Testis (tissue), 3 donors: ENCODE results near the gene FAM234B. TPM values are rescaled to one million over a fixed set of nuclear protein-coding genes. Genes with fewer than 3 reads are reported as not detected.

Experiments used
- DNase-seq: peaks from one replicate; pipeline ENCODE4 v3.0.0-alpha.2; 2019
- H3K27ac ChIP-seq, 2 donors: fragments of 200-600 bp; sonication (generic); one replicate each; pipeline ENCODE4 v1.5.1; 2019
- H3K27me3 ChIP-seq: fragments of 200-600 bp; sonication (generic); one replicate; pipeline ENCODE4 v1.5.1; 2019
- H3K36me3 ChIP-seq: fragments of 200-600 bp; sonication (generic); one replicate; pipeline ENCODE4 v1.5.1; 2017; ENCODE audit warnings: low read depth; ENCODE audit errors: missing control alignments
- H3K4me1 ChIP-seq: fragments of 200-600 bp; sonication (generic); one replicate; pipeline ENCODE4 v1.5.1; 2019
- H3K4me3 ChIP-seq, 2 donors: fragments of 200-600 bp; sonication (generic); one replicate each; pipeline ENCODE4 v1.5.1; 2017 to 2019
- H3K9me3 ChIP-seq: fragments of 200-600 bp; sonication (generic); one replicate; pipeline ENCODE4 v1.5.1; 2017
- CTCF ChIP-seq, 3 experiments: fragments of 450-650 bp in 2 of 3; fragments of 200-600 bp in 1 of 3; sonication (generic) in 1 of 3; IDR thresholded peaks; one replicate each; pipeline ENCODE4 v1.5.1; 2016 to 2019; ENCODE audit warnings: antibody characterized with exemption in 3 of 3, mild to moderate bottlenecking in 2 of 3, moderate library complexity in 1 of 3
- POLR2A ChIP-seq: fragments of 450-650 bp; IDR thresholded peaks from one replicate; pipeline ENCODE4 v1.6.1; 2017; ENCODE audit warnings: antibody characterized with exemption, mild to moderate bottlenecking, moderate library complexity
- WGBS, 2 donors: methylation state at CpG; one replicate each; pipeline ENCODE4 v1.1.5; 2018; 5-methylcytosine and 5-hydroxymethylcytosine counted together
- intact Hi-C: fragments of 100-400 bp; cut with DNase I; formaldehyde crosslinking; loops from one replicate; pipeline ENCODE4 v1.15.1; 2023; ENCODE audit warnings: low total_unique reads
- polyA plus RNA-seq: library from polyadenylated mRNA; stranded (reverse); fragments of 350-450 nt; fragmentation: Illumina TruSeq; extraction: RNeasy Lipid Tissue Mini Kit (QIAGEN cat#74804); gene quantifications from one replicate; pipeline ENCODE4 v1.2.3, GENCODE V29; 2014; ENCODE audit warnings: low read depth, low replicate concordance; ENCODE audit not compliant: insufficient read depth
- total RNA-seq, 2 donors: library from RNA; depleted of rRNA; stranded (reverse); fragments of >200 nt; gene quantifications; one replicate each; pipeline ENCODE4 v1.2.3, GENCODE V29; 2016

The FAM234B gene
- total and polyA plus RNA-seq, 3 donors from 2014 or later = 11.0 to 13.2 (median 13.0) TPM

GRCh38 chr12:12997734-12998133 is 46.4 kb upstream of the FAM234B start:
- TF ChIP-seq POLR2A (no peak), CTCF (IDR thresholded peaks at IDR 0.05) (no peak)
- H3K4me3 ChIP-seq = no peak overlapping the region
- 32 to 63% methylated on average over 2 of the region's 2 CpGs for WGBS, 2 donors
- intact Hi-C loops = no loop called here
- H3K36me3 ChIP-seq = no peaks in the 10 kb centered on the region
- peaks cover 26% of the 10 kb centered on the region for H3K4me1 ChIP-seq
- no peak overlapping the region for H3K27ac ChIP-seq
- no peaks in the 10 kb centered on the region for H3K27me3 ChIP-seq
- no peak for DNase-seq
- no peaks in the 10 kb centered on the region for H3K9me3 ChIP-seq

GRCh38 chr12:12998248-12998647 is 45.9 kb upstream of the FAM234B start:
- Histone ChIP-seq H3K27ac (no peak overlapping the region), H3K4me1 (peaks cover 26% of the 10 kb centered on the region), H3K9me3 (no peaks in the 10 kb centered on the region), H3K4me3 (no peak overlapping the region), H3K36me3 (no peaks in the 10 kb centered on the region), H3K27me3 (no peaks in the 10 kb centered on the region)
- TF ChIP-seq CTCF (IDR thresholded peaks at IDR 0.05) = no peak
- no peak for TF ChIP-seq POLR2A
- WGBS, 2 donors = 73 to 76% methylated on average over 4 of the region's 4 CpGs
- DNase-seq = no peak
- intact Hi-C loops = no loop called here

- Histone ChIP-seq H3K4me3 (peak overlapping the region; percentile 85 to 87), H3K9me3 (no peaks in the 10 kb centered on the region), H3K27me3 (no peaks in the 10 kb centered on the region), H3K27ac (peak overlapping the region; percentile 61 to 82), H3K4me1 (peaks cover 26% of the 10 kb centered on the region), H3K36me3 (no peaks in the 10 kb centered on the region)
- DNase-seq = no peak
- TF ChIP-seq POLR2A (no peak), CTCF (IDR thresholded peaks at IDR 0.05) (no peak)
- intact Hi-C loops = no loop called here
- 4% methylated on average over 20 to 22 of the region's 22 CpGs for WGBS, 2 donors
These were observed 44.8 kb upstream of the FAM234B start for GRCh38 chr12:12999271-12999958.

GRCh38 chr12:12999959-13000615 is 44.1 kb upstream of the FAM234B start, which contains the start of gene HEBP1:
Gene HEBP1, minus strand, starts transcription at chr12:13000265. Its CDS starts 151 bp downstream, at chr12:13000114.
- DNase-seq = peak; percentile 97
- Histone ChIP-seq H3K9me3 (no peaks in the 10 kb centered on the region), H3K27me3 (no peaks in the 10 kb centered on the region), H3K4me3 (peak within 1 kb of the TSS; percentile 85 to 87), H3K36me3 (no peaks in the 10 kb centered on the region), H3K27ac (peak within 1 kb of the TSS; percentile 87 to 96), H3K4me1 (peaks cover 26% of the 10 kb centered on the region)
- peak; percentile 45 for TF ChIP-seq POLR2A
- no peak for TF ChIP-seq CTCF (IDR thresholded peaks at IDR 0.05)
- WGBS, 2 donors = 1% methylated on average over 32 to 62 of the region's 69 CpGs
- intact Hi-C loops = loop anchor here (5.0 kb wide), 1 partner anchor 97 kb away; no protein-coding TSS in a partner anchor
